Measurements from ENCODE around the gene KCNMA1. TPM values are rescaled to one million over a fixed set of nuclear protein-coding genes. Genes with fewer than 3 reads are reported as not detected.

KCNMA1 gene
- total RNA-seq, 1 experiment from 2014 or later: 0.49 TPM

GRCh38 chr10:77408259-77408658 is 229.3 kb downstream of the KCNMA1 start (continued):
- TF ChIP-seq REST (IDR thresholded peaks at IDR 0.05; ENCODE audit: low read depth) (no peak), POLR2AphosphoS5 (IDR thresholded peaks at IDR 0.05; ENCODE audit: low read depth, low read length) (no peak)

GRCh38 chr10:77406764-77407430 is 230.7 kb downstream of the KCNMA1 start:
- no peaks in the 10 kb centered on the region for H3K9me2 ChIP-seq (ENCODE audit: insufficient read depth)
- ATAC-seq (no peak), DNase-seq (ENCODE audit: low read depth, low spot score) (no peak)
- H3K9me3 ChIP-seq (ENCODE audit: control insufficient read depth in 1 of 2, insufficient read depth in 1 of 2, low read depth in 1 of 2, low read length in 2 of 2): no peaks in the 10 kb centered on the region
- RAD21 ChIA-PET (ENCODE audit: low non-redundant PET in 1 of 2, low total read pairs in 2 of 2, uncharacterized antibody in 2 of 2, unreplicated experiment in 2 of 2): no interaction called here
- no peak overlapping the region for H2AFZ ChIP-seq (ENCODE audit: low read depth, low read length, poor library complexity, severe bottlenecking)
- intact Hi-C loops (cut with micrococcal nuclease): no loop called here
- H3K9ac ChIP-seq (ENCODE audit: low read length): no peak overlapping the region
- POLR2A ChIA-PET: interaction anchor here (1.5 kb wide), 1 partner anchor 21 kb away, joined by 3 read pairs; no protein-coding TSS in a partner anchor
- no TSS peak for BruUV-seq (replicated peaks)
- H3K4me2 ChIP-seq (ENCODE audit: low read length): no peak overlapping the region
- no peaks in the 10 kb centered on the region; the same call in 1 of the 2 replicates for H3K27me3 ChIP-seq (ENCODE audit: insufficient read depth, low read length)
- CTCF ChIA-PET: interaction anchor here (1.3 kb wide), 1 partner anchor 21 kb away, joined by 3 read pairs; no protein-coding TSS in a partner anchor
- no peaks in the 10 kb centered on the region for H3K79me2 ChIP-seq (ENCODE audit: insufficient read depth, low read length)
- no peak overlapping the region for H3K27ac ChIP-seq (ENCODE audit: low read depth, low read length)
- TF ChIP-seq MAX (IDR thresholded peaks at IDR 0.05): no peak
- no peak for TF ChIP-seq POLR2A (IDR thresholded peaks at IDR 0.05; ENCODE audit: borderline replicate concordance, extremely low read depth, insufficient read depth, insufficient read length)
- TF ChIP-seq CBX3 (IDR thresholded peaks at IDR 0.05; ENCODE audit: low read depth): no peak
- no peak for TF ChIP-seq CEBPB (IDR thresholded peaks at IDR 0.05; ENCODE audit: low read depth)
- no peak for TF ChIP-seq SP1 (IDR thresholded peaks at IDR 0.05; ENCODE audit: low read depth)
- TF ChIP-seq FOSL1 (IDR thresholded peaks at IDR 0.05; ENCODE audit: low read depth): no peak
- TF ChIP-seq ZFX (IDR thresholded peaks at IDR 0.05): no peak
- TF ChIP-seq JUND (IDR thresholded peaks at IDR 0.05): no peak
- no peak for TF ChIP-seq ZNF274 (IDR thresholded peaks at IDR 0.05; ENCODE audit: low read depth, low read length)
- no peak for TF ChIP-seq CTCF (IDR thresholded peaks at IDR 0.05 in 2 of 3, conservative IDR thresholded peaks at IDR 0.05 in 1 of 3; ENCODE audit: borderline replicate concordance in 1 of 3, insufficient read depth in 1 of 3, low read depth in 2 of 3, low read length in 2 of 3)
- TF ChIP-seq EGR1 (IDR thresholded peaks at IDR 0.05; ENCODE audit: low read depth): no peak
- no peak for TF ChIP-seq EZH2phosphoT487 (IDR thresholded peaks at IDR 0.05; ENCODE audit: borderline replicate concordance)
- no peak for TF ChIP-seq ELF1 (IDR thresholded peaks at IDR 0.05; ENCODE audit: borderline replicate concordance, low read depth)
- TF ChIP-seq YY1 (IDR thresholded peaks at IDR 0.05; ENCODE audit: extremely low read depth, insufficient replicate concordance, low read depth, low read length): no peak
- peaks cover 6 to 23% of the 10 kb centered on the region in 2 experiments; a peak in 3 of 4 replicates for H3K4me1 ChIP-seq (ENCODE audit: control insufficient read depth in 1 of 2, insufficient read depth in 2 of 2, low read length in 2 of 2)
- H3K36me3 ChIP-seq (ENCODE audit: control insufficient read depth in 1 of 2, insufficient read depth in 2 of 2, low read length in 2 of 2): no peaks in the 10 kb centered on the region
- H4K20me1 ChIP-seq (ENCODE audit: insufficient read depth): no peaks in the 10 kb centered on the region
- H3K4me3 ChIP-seq (replicated peaks in 1 of 2; ENCODE audit: low read depth in 1 of 2, low read length in 2 of 2): no peak overlapping the region

All from HCT116 (cell line).